HepG2 (cell line): ENCODE measurements around the gene HSPE1. TPM values are rescaled to one million over a fixed set of nuclear protein-coding genes. Genes with fewer than 3 reads are reported as not detected.

ENCODE experiments used
- AHR ChIP-seq: IDR thresholded peaks from 2 replicates; pipeline ENCODE4 v1.6.1; 2018; ENCODE audit warnings: missing genetic modification reagents, missing compliant biosample characterization
- BORCS8-MEF2B ChIP-seq: sonication (generic); formaldehyde crosslinking; IDR thresholded peaks from 2 replicates; pipeline ENCODE4 v1.8.0; 2022; ENCODE audit warnings: mild to moderate bottlenecking, missing genetic modification reagents
- CENPX ChIP-seq: sonication (generic); formaldehyde crosslinking; IDR thresholded peaks from 2 replicates; pipeline ENCODE4 v1.9.0; 2021; ENCODE audit warnings: mild to moderate bottlenecking, missing genetic modification reagents, moderate library complexity
- DNMT1 ChIP-seq: sonication (generic); formaldehyde crosslinking; IDR thresholded peaks from 2 replicates; pipeline ENCODE4 v1.5.1; 2020; ENCODE audit warnings: mild to moderate bottlenecking, missing genetic modification reagents
- FIP1L1 ChIP-seq: fragments of 200-400 bp; formaldehyde crosslinking; IDR thresholded peaks from 2 replicates; pipeline ENCODE4 v1.6.1; 2018; ENCODE audit warnings: low read depth, mild to moderate bottlenecking, low read length, moderate library complexity, borderline replicate concordance; ENCODE audit not compliant: insufficient read depth
- GATAD1 ChIP-seq: IDR thresholded peaks from 2 replicates; pipeline ENCODE4 v1.6.1; 2016; ENCODE audit warnings: missing genetic modification reagents, missing compliant biosample characterization
- HMGA1 ChIP-seq: sonication (generic); formaldehyde crosslinking; conservative IDR thresholded peaks from 2 replicates; pipeline ENCODE4 v1.4.0; 2020; ENCODE audit warnings: missing genetic modification reagents
- IKZF5 ChIP-seq: IDR thresholded peaks from 2 replicates; pipeline ENCODE4 v1.6.1; 2018; ENCODE audit warnings: missing genetic modification reagents, mild to moderate bottlenecking, missing compliant biosample characterization
- KLF12 ChIP-seq: sonication (generic); formaldehyde crosslinking; IDR thresholded peaks from 2 replicates; pipeline ENCODE4 v1.4.0; 2020; ENCODE audit warnings: missing genetic modification reagents, borderline replicate concordance
- MBD4 ChIP-seq: IDR thresholded peaks from 2 replicates; pipeline ENCODE4 v1.6.1; 2012; ENCODE audit warnings: low read length, inconsistent platforms, borderline replicate concordance
- NCOA2 ChIP-seq: sonication (generic); formaldehyde crosslinking; IDR thresholded peaks from 2 replicates; pipeline ENCODE4 v1.8.0; 2022; ENCODE audit warnings: inconsistent platforms
- NCOR1 ChIP-seq: fragments of 200-600 bp; sonication (generic); IDR thresholded peaks from 2 replicates; pipeline ENCODE4 v1.7.0; 2017; ENCODE audit warnings: antibody characterized with exemption, low read length, borderline replicate concordance
- NR0B2 ChIP-seq: sonication (generic); formaldehyde crosslinking; IDR thresholded peaks from 2 replicates; pipeline ENCODE4 v1.4.0; 2020; ENCODE audit warnings: mild to moderate bottlenecking, missing genetic modification reagents
- PRDM15 ChIP-seq: sonication (generic); formaldehyde crosslinking; IDR thresholded peaks from 2 replicates; pipeline ENCODE4 v1.4.0; 2020; ENCODE audit warnings: missing genetic modification reagents
- PRPF4 ChIP-seq: fragments of 200-400 bp; formaldehyde crosslinking; IDR thresholded peaks from 2 replicates; pipeline ENCODE4 v1.6.1; 2016; ENCODE audit warnings: low read length, low read depth; ENCODE audit not compliant: poor library complexity, severe bottlenecking
- ZFP36L1 ChIP-seq: sonication (generic); formaldehyde crosslinking; IDR thresholded peaks from 2 replicates; pipeline ENCODE4 v1.8.0; 2022; ENCODE audit warnings: mild to moderate bottlenecking, missing genetic modification reagents, moderate library complexity
- ZNF180 ChIP-seq: sonication (generic); formaldehyde crosslinking; IDR thresholded peaks from 2 replicates; pipeline ENCODE4 v1.4.0; 2020; ENCODE audit warnings: low read depth, missing genetic modification reagents, borderline replicate concordance
- ZNF274 ChIP-seq: sonication (generic); formaldehyde crosslinking; IDR thresholded peaks from 2 replicates; pipeline ENCODE4 v1.5.1; 2020; ENCODE audit warnings: mild to moderate bottlenecking, missing genetic modification reagents
- ZNF513 ChIP-seq: sonication (generic); formaldehyde crosslinking; conservative IDR thresholded peaks from 2 replicates; pipeline ENCODE4 v1.5.0; 2020; ENCODE audit warnings: missing genetic modification reagents
- ZNF616 ChIP-seq: sonication (generic); formaldehyde crosslinking; IDR thresholded peaks from 2 replicates; pipeline ENCODE4 v1.5.0; 2020; ENCODE audit warnings: low read depth, mild to moderate bottlenecking, missing genetic modification reagents
- ZNF660 ChIP-seq: sonication (generic); formaldehyde crosslinking; IDR thresholded peaks from 2 replicates; pipeline ENCODE4 v1.5.1; 2020; ENCODE audit warnings: mild to moderate bottlenecking, low read depth, missing genetic modification reagents, borderline replicate concordance
- ZNF839 ChIP-seq: sonication (generic); formaldehyde crosslinking; IDR thresholded peaks from 2 replicates; pipeline ENCODE4 v1.4.0; 2020; ENCODE audit warnings: missing genetic modification reagents, mild to moderate bottlenecking, borderline replicate concordance
- polyA plus RNA-seq, 8 experiments: library from polyadenylated mRNA; depleted of rRNA in 3 of 8; stranded (reverse) in 7 of 8; unstranded in 1 of 8; fragments of >200 nt; fragmentation: Illumina TruSeq in 4 of 8; extraction: Trizol in 4 of 8; gene quantifications; 2 replicates each; pipeline versions ENCODE4 v1.2.1 to v1.2.3, GENCODE V29; 2011 to 2016; ENCODE audit warnings: low read depth in 4 of 8, missing spikeins in 1 of 8, mixed read lengths in 1 of 8; ENCODE audit not compliant: insufficient read depth in 1 of 8
- total RNA-seq, 5 experiments: library from RNA; depleted of rRNA; stranded (reverse); fragments of >200 nt; fragmentation: Illumina TruSeq; extraction: Trizol; gene quantifications; 2 replicates each; pipeline ENCODE4 v1.2.3, GENCODE V29; 2016; ENCODE audit warnings: low read depth in 1 of 5

HSPE1 gene
- total and polyA plus RNA-seq, 2 of the 13 experiments (the other 11 are each of a cell fraction or from before 2014, with no cell fraction given): 244 to 823 TPM

- TF ChIP-seq ZNF513 (CRISPR knock-in tag) (no peak), GATAD1 (peak; percentile 78), ZNF839 (CRISPR knock-in tag) (no peak), CENPX (CRISPR knock-in tag) (no peak), ZNF274 (CRISPR knock-in tag) (no peak), ZNF660 (CRISPR knock-in tag) (no peak), NCOR1 (peak; percentile 80; the same call in 1 of the 2 replicates), PRPF4 (no peak), ZFP36L1 (CRISPR knock-in tag) (peak; percentile 92), MBD4 (no peak; the same call in 1 of the 2 replicates), DNMT1 (CRISPR knock-in tag) (peak; percentile 22; the same call in 1 of the 2 replicates), HMGA1 (CRISPR knock-in tag) (no peak), NCOA2 (peak; percentile 41; the same call in 1 of the 2 replicates), AHR (CRISPR knock-in tag) (0 out of 2 replicates have a peak, but pooled peaks have one; percentile 79), KLF12 (CRISPR knock-in tag) (0 out of 2 replicates have a peak, but pooled peaks have one; percentile 74), NR0B2 (CRISPR knock-in tag) (peak; percentile 78; the same call in 1 of the 2 replicates), BORCS8-MEF2B (peak; percentile 72), FIP1L1 (peak; percentile 87; the same call in 1 of the 2 replicates), PRDM15 (CRISPR knock-in tag) (no peak), ZNF180 (CRISPR knock-in tag) (no peak), ZNF616 (no peak), IKZF5 (peak; percentile 84; the same call in 1 of the 2 replicates)
These were observed 46.9 kb upstream of the HSPE1 start, which contains the start of gene COQ10B (continued) for GRCh38 chr2:197453123-197453913.
